Cardiac muscle cell (in vitro differentiated cells and primary cell): ENCODE data around the gene PRRG2. TPM values are rescaled to one million over a fixed set of nuclear protein-coding genes. Genes with fewer than 3 reads are reported as not detected.

ENCODE experiments used
- DNase-seq, 2 donors: peaks; one replicate each; pipeline versions ENCODE4 v3.0.0 to v3.0.0-alpha.2; 2010 to 2017; ENCODE audit warnings: low read depth in 1 of 2, low spot score in 1 of 2
- H3K27ac ChIP-seq: fragments of 200-600 bp; sonication (generic); 2 replicates; pipeline ENCODE4 v1.5.1; 2016
- H3K27me3 ChIP-seq: fragments of 200-600 bp; sonication (generic); 2 replicates; pipeline ENCODE4 v1.6.0; 2016; ENCODE audit warnings: control low read depth
- H3K36me3 ChIP-seq: fragments of 200-600 bp; sonication (generic); 2 replicates; pipeline ENCODE4 v1.5.1; 2016; ENCODE audit warnings: control low read depth
- H3K4me1 ChIP-seq: fragments of 200-600 bp; sonication (generic); 2 replicates; pipeline ENCODE4 v1.8.1; 2017; ENCODE audit warnings: low read depth, mild to moderate bottlenecking, mixed run types
- H3K4me3 ChIP-seq: fragments of 200-600 bp; sonication (generic); 2 replicates; pipeline ENCODE4 v1.5.1; 2016; ENCODE audit warnings: mild to moderate bottlenecking
- H3K9me3 ChIP-seq: fragments of 200-600 bp; sonication (generic); 2 replicates; pipeline ENCODE4 v1.5.1; 2017; ENCODE audit warnings: low read depth, mild to moderate bottlenecking, control low read depth
- CTCF ChIP-seq: IDR thresholded peaks from 2 replicates; pipeline ENCODE4 v1.5.1; 2012; ENCODE audit warnings: low read depth, mild to moderate bottlenecking, low read length
- polyA plus RNA-seq: library from polyadenylated mRNA; unstranded; fragments of >200 nt; fragmentation: Nextera tagmentation; extraction: Ambion mirVana; gene quantifications from 2 replicates; pipeline ENCODE4 v1.2.1, GENCODE V29; 2016
- total RNA-seq: library from RNA; depleted of rRNA; stranded (reverse); fragments of >200 nt; gene quantifications from 2 replicates; pipeline ENCODE4 v1.2.3, GENCODE V29; 2016

PRRG2 gene
- total and polyA plus RNA-seq, 2 experiments from 2014 or later, result 0.10 to 8.2 TPM

- Histone ChIP-seq H3K9me3 (no peaks in the 10 kb centered on the region), H3K36me3 (no peaks in the 10 kb centered on the region), H3K27ac (no peak overlapping the region), H3K4me1 (peaks cover 24% of the 10 kb centered on the region), H3K4me3 (no peak overlapping the region), H3K27me3 (no peaks in the 10 kb centered on the region)
- no peak for TF ChIP-seq CTCF
- DNase-seq, result peak; percentile 23 to 91
Measured at GRCh38 chr19:49637821-49638738, 57.0 kb downstream of the PRRG2 start.

DNA sequence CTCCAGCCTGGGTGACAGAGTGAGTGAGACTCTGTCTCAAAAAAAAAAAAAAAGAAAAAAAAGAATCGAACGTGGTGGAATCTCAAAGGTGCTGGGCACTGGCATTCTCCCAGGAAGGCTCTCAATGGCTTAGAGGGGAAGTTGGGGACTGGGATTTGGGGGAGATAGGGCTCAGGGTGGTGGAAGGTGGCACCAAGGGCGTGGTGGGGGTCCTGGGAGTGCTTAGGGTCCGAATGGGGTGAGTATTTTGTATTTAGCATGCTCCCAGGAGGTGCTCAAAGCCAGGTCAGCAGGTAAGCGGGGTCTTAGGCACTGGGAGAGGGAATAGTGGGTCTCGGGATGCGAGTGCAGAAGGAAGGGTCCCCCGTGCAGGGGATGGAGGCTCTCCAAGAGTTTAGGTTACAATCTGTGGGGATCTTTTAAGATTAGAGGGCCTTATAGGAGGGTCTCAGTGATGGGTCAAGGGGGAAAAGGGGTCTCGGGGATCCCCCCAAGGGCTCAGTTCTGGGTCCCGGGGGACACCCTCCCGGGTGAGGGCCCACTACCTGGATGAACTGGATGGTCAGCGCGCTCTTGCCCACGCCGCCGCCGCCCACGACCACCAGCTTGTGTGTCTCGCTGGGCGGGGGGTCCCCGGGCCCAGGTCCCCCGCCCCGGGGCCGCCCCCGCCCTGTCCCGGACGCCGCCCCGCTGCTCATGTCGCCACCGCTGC is 58.4 kb downstream of the PRRG2 start:
- no peak for DNase-seq
- no peaks in the 10 kb centered on the region for H3K9me3 ChIP-seq
- H3K27me3 ChIP-seq, result no peaks in the 10 kb centered on the region
- H3K27ac ChIP-seq, result peak overlapping the region; percentile 12
- no peaks in the 10 kb centered on the region for H3K36me3 ChIP-seq
- peak overlapping the region; percentile 61 for H3K4me3 ChIP-seq
- peaks cover 29% of the 10 kb centered on the region for H3K4me1 ChIP-seq
- TF ChIP-seq CTCF, result no peak

DNA sequence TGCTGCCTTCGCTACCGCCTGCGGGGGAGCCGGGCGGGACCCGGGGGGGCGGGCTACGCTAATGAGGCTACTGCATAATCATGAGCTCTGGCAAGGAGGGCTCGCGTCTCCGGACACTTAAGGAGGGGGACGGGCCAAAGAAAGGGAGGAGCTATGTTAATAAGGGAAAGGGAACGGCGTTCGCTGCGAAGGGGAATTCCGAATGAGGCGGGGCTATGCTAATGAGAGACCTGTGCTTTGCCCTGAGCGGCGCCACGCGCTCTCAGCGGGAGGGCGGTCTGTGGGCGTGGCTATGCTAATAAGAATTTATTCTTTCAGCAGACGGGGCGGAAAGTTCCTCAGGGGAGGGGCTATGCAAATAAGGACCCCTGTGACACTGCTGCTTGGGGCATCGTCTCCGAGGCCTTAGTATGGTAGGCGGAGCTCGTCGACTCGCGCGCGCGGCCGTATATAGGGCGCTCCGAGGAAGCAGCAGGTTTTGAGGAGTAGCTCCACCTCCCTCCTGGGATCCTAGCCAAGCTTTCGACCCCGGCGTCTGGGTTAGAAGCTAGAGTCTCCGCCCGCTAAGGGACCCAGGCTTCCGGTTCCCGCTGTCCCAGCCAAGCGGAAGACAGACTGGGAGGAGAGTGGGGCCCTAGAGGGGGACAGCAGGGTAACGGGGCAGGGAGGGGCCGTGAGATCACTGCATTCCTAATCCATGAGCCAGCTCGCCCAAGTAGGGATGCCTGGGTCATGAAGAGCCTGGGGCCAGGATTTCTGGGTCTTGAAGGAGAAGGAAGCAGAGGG is 59.2 kb downstream of the PRRG2 start, which contains the start of gene RRAS:
Gene RRAS (minus strand): TSS at position 31 of the 786 bp plus-strand sequence. CDS start 45 bp downstream, outside the sequence.
- Histone ChIP-seq H3K27ac (peak within 1 kb of the TSS; percentile 100), H3K27me3 (no peaks in the 10 kb centered on the region), H3K36me3 (no peaks in the 10 kb centered on the region), H3K9me3 (no peaks in the 10 kb centered on the region), H3K4me3 (peak within 1 kb of the TSS; percentile 61), H3K4me1 (peaks cover 29% of the 10 kb centered on the region)
- DNase-seq, result peak; percentile 100
- no peak for TF ChIP-seq CTCF

Other genes starting within 250 kb of the PRRG2 start
- gene CD37, start 245.9 kb upstream of the PRRG2 start, total RNA-seq, result not detected in 2 replicates
- gene CD37, start 245.9 kb upstream of the PRRG2 start, polyA plus RNA-seq, result 11.9 and 17.9 TPM in 2 replicates
- gene TEAD2, start 218.9 kb upstream of the PRRG2 start, total RNA-seq, result 84.3 and 108 TPM in 2 replicates
- gene TEAD2, start 218.9 kb upstream of the PRRG2 start, polyA plus RNA-seq, result 82.9 and 111 TPM in 2 replicates
- gene DKKL1, start 217.4 kb upstream of the PRRG2 start, total RNA-seq, result 11.0 and 12.7 TPM in 2 replicates
- 14.0 and 17.6 TPM in 2 replicates for gene DKKL1, start 217.4 kb upstream of the PRRG2 start, polyA plus RNA-seq
- gene KASH5, start 193.1 kb upstream of the PRRG2 start, total RNA-seq, result 0.27 TPM in 1 of 2 replicates, not detected in the other
- 1.2 TPM in 1 of 2 replicates, not detected in the other for gene KASH5, start 193.1 kb upstream of the PRRG2 start, polyA plus RNA-seq
- gene PTH2, start 157.9 kb upstream of the PRRG2 start, total RNA-seq, result 2.8 and 6.2 TPM in 2 replicates
- 10.0 and 15.8 TPM in 2 replicates for gene PTH2, start 157.9 kb upstream of the PRRG2 start, polyA plus RNA-seq
- 1.8 and 2.0 TPM in 2 replicates for gene GFY, start 155.9 kb upstream of the PRRG2 start, total RNA-seq
- 5.0 and 8.4 TPM in 2 replicates for gene GFY, start 155.9 kb upstream of the PRRG2 start, polyA plus RNA-seq
- gene SLC17A7, start 139.8 kb upstream of the PRRG2 start, total RNA-seq, result 1.6 and 2.2 TPM in 2 replicates
- gene SLC17A7, start 139.8 kb upstream of the PRRG2 start, polyA plus RNA-seq, result 0.77 and 1.2 TPM in 2 replicates
- 145 and 200 TPM in 2 replicates for gene PIH1D1, start 129.5 kb upstream of the PRRG2 start, total RNA-seq
- 139 and 156 TPM in 2 replicates for gene PIH1D1, start 129.5 kb upstream of the PRRG2 start, polyA plus RNA-seq
- gene ALDH16A1, start 128.1 kb upstream of the PRRG2 start, total RNA-seq, result 46.4 and 54.3 TPM in 2 replicates
- gene ALDH16A1, start 128.1 kb upstream of the PRRG2 start, polyA plus RNA-seq, result 24.1 and 37.3 TPM in 2 replicates
- gene FLT3LG, start 107.1 kb upstream of the PRRG2 start, total RNA-seq, result 0.28 and 2.0 TPM in 2 replicates
- gene FLT3LG, start 107.1 kb upstream of the PRRG2 start, polyA plus RNA-seq, result 0.86 and 2.6 TPM in 2 replicates
- gene RPL13A, start 93.7 kb upstream of the PRRG2 start, total RNA-seq, result 2,232 and 2,350 TPM in 2 replicates
- gene RPL13A, start 93.7 kb upstream of the PRRG2 start, polyA plus RNA-seq, result 752 and 964 TPM in 2 replicates
- 2,191 and 3,526 TPM in 2 replicates for gene RPS11, start 84.9 kb upstream of the PRRG2 start, total RNA-seq
- 619 and 678 TPM in 2 replicates for gene RPS11, start 84.9 kb upstream of the PRRG2 start, polyA plus RNA-seq
- 48.8 and 61.4 TPM in 2 replicates for gene FCGRT, start 68.7 kb upstream of the PRRG2 start, total RNA-seq
- gene FCGRT, start 68.7 kb upstream of the PRRG2 start, polyA plus RNA-seq, result 54.7 and 62.2 TPM in 2 replicates
- 12.8 and 15.2 TPM in 2 replicates for gene RCN3, start 53.3 kb upstream of the PRRG2 start, total RNA-seq
- 9.4 and 10.5 TPM in 2 replicates for gene RCN3, start 53.3 kb upstream of the PRRG2 start, polyA plus RNA-seq
- 120 and 132 TPM in 2 replicates for gene NOSIP, start 760 bp upstream of the PRRG2 start, total RNA-seq
- gene NOSIP, start 760 bp upstream of the PRRG2 start, polyA plus RNA-seq, result 181 and 193 TPM in 2 replicates
- gene PRR12, start 9.9 kb downstream of the PRRG2 start, total RNA-seq, result 18.2 and 24.7 TPM in 2 replicates
- 3.9 and 5.1 TPM in 2 replicates for gene PRR12, start 9.9 kb downstream of the PRRG2 start, polyA plus RNA-seq
- gene RRAS, start 58.8 kb downstream of the PRRG2 start, total RNA-seq, result 41.3 and 42.6 TPM in 2 replicates
- 80.1 and 88.1 TPM in 2 replicates for gene RRAS, start 58.8 kb downstream of the PRRG2 start, polyA plus RNA-seq
- gene SCAF1, start 60.9 kb downstream of the PRRG2 start, total RNA-seq, result 66.9 and 71.0 TPM in 2 replicates
- 16.4 and 19.3 TPM in 2 replicates for gene SCAF1, start 60.9 kb downstream of the PRRG2 start, polyA plus RNA-seq
- 137 and 145 TPM in 2 replicates for gene IRF3, start 84.5 kb downstream of the PRRG2 start, total RNA-seq
- gene IRF3, start 84.5 kb downstream of the PRRG2 start, polyA plus RNA-seq, result 37.6 and 38.4 TPM in 2 replicates
- gene BCL2L12, start 84.6 kb downstream of the PRRG2 start, total RNA-seq, result 39.4 and 41.3 TPM in 2 replicates
- 55.5 and 59.4 TPM in 2 replicates for gene BCL2L12, start 84.6 kb downstream of the PRRG2 start, polyA plus RNA-seq
- gene PRMT1, start 96.0 kb downstream of the PRRG2 start, total RNA-seq, result 494 and 516 TPM in 2 replicates
- 398 and 431 TPM in 2 replicates for gene PRMT1, start 96.0 kb downstream of the PRRG2 start, polyA plus RNA-seq
- 3.6 and 5.1 TPM in 2 replicates for gene ADM5, start 108.3 kb downstream of the PRRG2 start, total RNA-seq
- gene ADM5, start 108.3 kb downstream of the PRRG2 start, polyA plus RNA-seq, result 1.1 and 2.2 TPM in 2 replicates
- 29.0 and 33.8 TPM in 2 replicates for gene CPT1C, start 109.8 kb downstream of the PRRG2 start, total RNA-seq
- 26.5 and 31.7 TPM in 2 replicates for gene CPT1C, start 109.8 kb downstream of the PRRG2 start, polyA plus RNA-seq
- 0.09 TPM in 1 of 2 replicates, not detected in the other for gene TSKS, start 182.0 kb downstream of the PRRG2 start, total RNA-seq
- gene TSKS, start 182.0 kb downstream of the PRRG2 start, polyA plus RNA-seq, result not detected in 2 replicates
- gene AP2A1, start 185.7 kb downstream of the PRRG2 start, total RNA-seq, result 152 and 153 TPM in 2 replicates
- gene AP2A1, start 185.7 kb downstream of the PRRG2 start, polyA plus RNA-seq, result 64.2 and 78.0 TPM in 2 replicates
- gene FUZ, start 232.0 kb downstream of the PRRG2 start, total RNA-seq, result 37.8 and 60.8 TPM in 2 replicates
- 35.6 and 39.0 TPM in 2 replicates for gene FUZ, start 232.0 kb downstream of the PRRG2 start, polyA plus RNA-seq
- gene MED25, start 237.0 kb downstream of the PRRG2 start, total RNA-seq, result 68.7 and 83.7 TPM in 2 replicates
- 69.9 and 73.2 TPM in 2 replicates for gene MED25, start 237.0 kb downstream of the PRRG2 start, polyA plus RNA-seq